OCI-LY3 (cell line): ENCODE data around the gene MCU.

Experiments used
- CTCF ChIP-seq: fragments of 200-600, 300-600 bp; sonication (generic); IDR thresholded peaks from 2 replicates; pipeline ENCODE4 v1.5.1; 2014; ENCODE audit warnings: antibody characterized with exemption, low read length, low read depth
- EZH2phosphoT487 ChIP-seq: fragments of 200-600 bp; shearing (Covaris generic); IDR thresholded peaks from 2 replicates; pipeline ENCODE4 v1.6.1; 2018; ENCODE audit warnings: antibody characterized with exemption, mixed run types, low read depth

GRCh38 chr10:72757732-72758131 lies 65.8 kb downstream of the MCU start:
- TF ChIP-seq CTCF (no peak), EZH2phosphoT487 (no peak)
